Stimulated activated CD8-positive, alpha-beta memory T cell treated with anti-CD3 and anti-CD28 coated beads, Interleukin-15, amount 100 ng/mL, for 48 hours (primary cell): Measurements from ENCODE around the gene PSAT1.

Source experiments
- DNase-seq, 2 donors: peaks; one replicate each; pipeline ENCODE4 v3.0.0-alpha.2; 2020; ENCODE audit warnings: low read depth in 2 of 2

PSAT1 gene

GRCh38 chr9:78292716-78293497 is 4.0 kb upstream of the PSAT1 start:
- no peak for DNase-seq

GRCh38 chr9:78294290-78295176 is 2.4 kb upstream of the PSAT1 start:
- DNase-seq = no peak

GRCh38 chr9:78295177-78295575 is 1.7 kb upstream of the PSAT1 start:
- no peak for DNase-seq

GRCh38 chr9:78295731-78296130 is 1.2 kb upstream of the PSAT1 start:
- DNase-seq = no peak

GRCh38 chr9:78296201-78296892 is 578 bp upstream of the PSAT1 start:
- no peak for DNase-seq

- no peak for DNase-seq
These were observed 692 bp downstream of the PSAT1 start for GRCh38 chr9:78297672-78297961.

GRCh38 chr9:78298046-78298765 is 1.3 kb downstream of the PSAT1 start:
- DNase-seq = no peak

GRCh38 chr9:78300209-78300608 is 3.3 kb downstream of the PSAT1 start:
- no peak for DNase-seq

GRCh38 chr9:78301466-78301865 is 4.5 kb downstream of the PSAT1 start:
- DNase-seq = no peak

- DNase-seq = no peak
These were observed 6.6 kb downstream of the PSAT1 start for GRCh38 chr9:78303377-78304062.

- DNase-seq = no peak
These were observed 7.4 kb downstream of the PSAT1 start for GRCh38 chr9:78304357-78304756.

GRCh38 chr9:78306222-78307076 is 9.5 kb downstream of the PSAT1 start:
- no peak for DNase-seq

- no peak for DNase-seq
These were observed 10.4 kb downstream of the PSAT1 start for GRCh38 chr9:78307360-78307759.

GRCh38 chr9:78309066-78309465 is 12.1 kb downstream of the PSAT1 start:
- no peak for DNase-seq

GRCh38 chr9:78311075-78311474 is 14.2 kb downstream of the PSAT1 start:
- no peak for DNase-seq

GRCh38 chr9:78311886-78312524 is 15.1 kb downstream of the PSAT1 start:
- DNase-seq = no peak

GRCh38 chr9:78314550-78314949 is 17.6 kb downstream of the PSAT1 start:
- DNase-seq = no peak

GRCh38 chr9:78314953-78315870 is 18.3 kb downstream of the PSAT1 start:
- DNase-seq = no peak
